Tibial artery (tissue), 4 donors: ENCODE results near the gene WLS.
A peak's percentile ranks its signal among the peaks of the same experiment; 100 is the strongest.

ENCODE experiments used
- DNase-seq, 2 donors: peaks; one replicate each; pipeline ENCODE4 v3.0.0-alpha.2; 2019
- H3K27ac ChIP-seq, 2 donors: fragments of 200-600 bp; sonication (generic) in 1 of 2; 1 replicate in 1 of 2; 2 replicates in 1 of 2; pipeline ENCODE4 v1.5.1; 2018 to 2019; ENCODE audit warnings: mild to moderate bottlenecking in 1 of 2
- H3K27me3 ChIP-seq, 2 donors: fragments of 200-600 bp; sonication (generic) in 1 of 2; one replicate each; pipeline versions ENCODE4 v1.5.1 to v1.6.0; 2016 to 2019
- H3K36me3 ChIP-seq, 3 donors: fragments of 200-600 bp; sonication (generic) in 2 of 3; one replicate each; pipeline ENCODE4 v1.5.1; 2016 to 2019; ENCODE audit warnings: mild to moderate bottlenecking in 2 of 3
- H3K4me1 ChIP-seq, 4 donors: fragments of 200-600 bp; sonication (generic) in 2 of 4; 1 replicate in 3 of 4; 2 replicates in 1 of 4; pipeline ENCODE4 v1.5.1; 2016 to 2019
- H3K4me3 ChIP-seq, 2 donors: fragments of 200-600 bp; sonication (generic) in 1 of 2; 1 replicate in 1 of 2; 2 replicates in 1 of 2; pipeline ENCODE4 v1.5.1; 2018 to 2019; ENCODE audit warnings: mild to moderate bottlenecking in 2 of 2
- H3K9me3 ChIP-seq, 3 donors: fragments of 200-600 bp; sonication (generic) in 1 of 3; one replicate each; pipeline ENCODE4 v1.5.1; 2016 to 2019
- CTCF ChIP-seq, 2 experiments: fragments of 200-600 bp in 1 of 2; fragments of 450-650 bp in 1 of 2; IDR thresholded peaks; one replicate each; pipeline ENCODE4 v1.5.1; 2017 to 2019; ENCODE audit warnings: antibody characterized with exemption in 2 of 2, mild to moderate bottlenecking in 1 of 2, moderate library complexity in 1 of 2
- intact Hi-C: fragments of 100-400 bp; cut with DNase I; formaldehyde crosslinking; loops from one replicate; pipeline ENCODE4 v1.15.0; 2023; ENCODE audit warnings: low total_unique reads

The WLS gene

GRCh38 chr1:68220420-68220819 is 11.9 kb downstream of the WLS start:
- no peak overlapping the region for H3K4me3 ChIP-seq
- no peak for DNase-seq
- H3K27me3 ChIP-seq, result no peaks in the 10 kb centered on the region
- peaks cover 0 to 42% (median 13%) of the 10 kb centered on the region in 4 donors for H3K4me1 ChIP-seq
- no peak overlapping the region for H3K27ac ChIP-seq
- no peaks in the 10 kb centered on the region for H3K36me3 ChIP-seq
- intact Hi-C loops, result no loop called here
- no peaks in the 10 kb centered on the region for H3K9me3 ChIP-seq
- TF ChIP-seq CTCF (IDR thresholded peaks at IDR 0.05), result no peak

GRCh38 chr1:68218490-68218889 is 13.8 kb downstream of the WLS start:
- H3K4me3 ChIP-seq, result no peak overlapping the region
- no peaks in the 10 kb centered on the region for H3K9me3 ChIP-seq
- TF ChIP-seq CTCF (IDR thresholded peaks at IDR 0.05), result no peak
- H3K27ac ChIP-seq, result peak overlapping the region in 1 of 2 donors; percentile 6
- no peaks in the 10 kb centered on the region for H3K27me3 ChIP-seq
- intact Hi-C loops, result no loop called here
- no peak for DNase-seq
- peaks cover 0 to 50% (median 31%) of the 10 kb centered on the region in 4 donors for H3K4me1 ChIP-seq
- H3K36me3 ChIP-seq, result no peaks in the 10 kb centered on the region

- Histone ChIP-seq H3K27ac (no peak overlapping the region), H3K36me3 (no peaks in the 10 kb centered on the region), H3K4me1 (peaks cover 0 to 44% (median 30%) of the 10 kb centered on the region in 4 donors), H3K27me3 (no peaks in the 10 kb centered on the region), H3K9me3 (no peaks in the 10 kb centered on the region), H3K4me3 (no peak overlapping the region)
- DNase-seq, result no peak
- TF ChIP-seq CTCF (IDR thresholded peaks at IDR 0.05), result no peak
- intact Hi-C loops, result no loop called here
Observed at GRCh38 chr1:68217618-68218017, 14.7 kb downstream of the WLS start.

GRCh38 chr1:68217060-68217554 is 15.2 kb downstream of the WLS start:
- H3K4me1 ChIP-seq, result peaks cover 0 to 39% (median 25%) of the 10 kb centered on the region in 4 donors
- no peaks in the 10 kb centered on the region for H3K36me3 ChIP-seq
- no peaks in the 10 kb centered on the region for H3K27me3 ChIP-seq
- no peak overlapping the region for H3K4me3 ChIP-seq
- no peak for DNase-seq
- intact Hi-C loops, result no loop called here
- TF ChIP-seq CTCF (IDR thresholded peaks at IDR 0.05), result no peak
- H3K9me3 ChIP-seq, result no peaks in the 10 kb centered on the region
- no peak overlapping the region for H3K27ac ChIP-seq

GRCh38 chr1:68216089-68216772 is 16.1 kb downstream of the WLS start:
- H3K36me3 ChIP-seq, result no peaks in the 10 kb centered on the region
- TF ChIP-seq CTCF (IDR thresholded peaks at IDR 0.05), result no peak
- no peak overlapping the region for H3K27ac ChIP-seq
- H3K9me3 ChIP-seq, result no peaks in the 10 kb centered on the region
- no peak overlapping the region for H3K4me3 ChIP-seq
- peaks cover 0 to 30% (median 21%) of the 10 kb centered on the region in 4 donors for H3K4me1 ChIP-seq
- no peaks in the 10 kb centered on the region for H3K27me3 ChIP-seq
- intact Hi-C loops, result no loop called here
- no peak for DNase-seq
